ENCODE data around the gene GSTCD. TPM values are rescaled to one million over a fixed set of nuclear protein-coding genes. Genes with fewer than 3 reads are reported as not detected.

Gene GSTCD
- total and polyA plus RNA-seq, 4 donors = 1.2 to 8.7 (median 4.3) TPM

DNA sequence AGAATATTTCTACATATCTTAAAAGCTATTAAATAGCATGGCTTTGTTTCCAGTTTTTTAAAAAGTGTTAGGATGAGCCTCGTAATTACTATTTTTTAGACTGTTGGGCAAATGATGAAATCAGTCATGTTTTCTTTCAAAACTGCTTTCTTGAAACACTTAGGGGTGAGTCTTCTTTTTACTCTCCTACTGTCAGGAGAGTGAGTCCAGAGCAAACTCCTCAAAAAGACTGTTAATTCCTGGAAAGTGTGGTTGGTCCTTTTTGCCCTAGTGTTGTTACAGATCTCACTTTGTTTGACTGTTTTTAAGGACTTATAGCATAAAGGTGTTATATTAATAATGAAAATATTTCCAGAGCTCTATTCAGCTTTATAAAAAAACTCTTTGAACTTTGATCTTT, 6.3 kb downstream of the GSTCD start (continued):
- no peak for TF ChIP-seq HNF4A (conservative IDR thresholded peaks at IDR 0.05)
- no peak for TF ChIP-seq TAF1 (conservative IDR thresholded peaks at IDR 0.05)
- TF ChIP-seq EGR1 (IDR thresholded peaks at IDR 0.05; ENCODE audit: low read depth in 2 of 2) = no peak

DNA sequence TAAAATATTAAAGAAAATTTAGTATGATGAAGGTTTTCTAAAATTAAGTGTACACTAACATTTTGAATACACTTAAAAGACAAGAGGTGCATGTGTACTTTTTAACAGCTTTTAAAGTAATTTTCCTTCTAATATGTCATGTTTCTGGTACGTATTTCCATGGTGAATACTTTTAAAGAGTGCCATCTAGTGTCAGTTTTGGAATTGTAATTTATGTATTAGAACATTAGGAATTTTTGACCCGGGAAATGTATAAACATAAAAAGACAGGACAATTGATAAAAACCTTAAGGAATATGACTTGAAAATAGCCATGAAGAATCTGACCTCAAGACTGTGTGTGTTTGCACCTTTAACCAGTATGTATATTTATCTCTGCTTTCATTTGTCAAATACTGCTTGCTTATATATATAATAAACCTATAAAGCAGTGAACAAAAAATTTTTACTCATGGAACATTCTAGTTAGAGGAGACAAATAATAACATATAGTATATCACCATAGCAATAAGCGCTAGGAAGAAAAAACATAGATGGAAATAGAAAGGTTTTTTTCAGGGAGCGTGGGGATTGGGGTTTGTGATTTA, 7.2 kb downstream of the GSTCD start:
- H3K27ac ChIP-seq (ENCODE audit: low read depth in 1 of 2, low read length in 2 of 2) = no peak overlapping the region
- DNase-seq (ENCODE audit: low spot score) = no peak
- no peak overlapping the region for H3K4me3 ChIP-seq (ENCODE audit: low read depth in 1 of 3, low read length in 3 of 3)
- WGBS = 46% methylated on average over 4 of the region's 4 CpGs
- H3K4me1 ChIP-seq (ENCODE audit: control insufficient read depth in 4 of 4, insufficient read depth in 4 of 4, low read length in 3 of 4) = peaks cover 0 to 11% (median 8%) of the 10 kb centered on the region in 4 donors
- H3K27me3 ChIP-seq (ENCODE audit: control insufficient read depth in 4 of 4, insufficient read depth in 4 of 4, low read length in 3 of 4) = no peaks in the 10 kb centered on the region
- H3K9ac ChIP-seq (ENCODE audit: low read depth in 1 of 2, low read length in 2 of 2) = no peak overlapping the region
- peaks cover 0 to 7% (median under 1%) of the 10 kb centered on the region in 4 donors for H3K36me3 ChIP-seq (ENCODE audit: control insufficient read depth in 4 of 4, insufficient read depth in 3 of 4, low read depth in 1 of 4, low read length in 3 of 4)
- TF ChIP-seq, protein P1, sequence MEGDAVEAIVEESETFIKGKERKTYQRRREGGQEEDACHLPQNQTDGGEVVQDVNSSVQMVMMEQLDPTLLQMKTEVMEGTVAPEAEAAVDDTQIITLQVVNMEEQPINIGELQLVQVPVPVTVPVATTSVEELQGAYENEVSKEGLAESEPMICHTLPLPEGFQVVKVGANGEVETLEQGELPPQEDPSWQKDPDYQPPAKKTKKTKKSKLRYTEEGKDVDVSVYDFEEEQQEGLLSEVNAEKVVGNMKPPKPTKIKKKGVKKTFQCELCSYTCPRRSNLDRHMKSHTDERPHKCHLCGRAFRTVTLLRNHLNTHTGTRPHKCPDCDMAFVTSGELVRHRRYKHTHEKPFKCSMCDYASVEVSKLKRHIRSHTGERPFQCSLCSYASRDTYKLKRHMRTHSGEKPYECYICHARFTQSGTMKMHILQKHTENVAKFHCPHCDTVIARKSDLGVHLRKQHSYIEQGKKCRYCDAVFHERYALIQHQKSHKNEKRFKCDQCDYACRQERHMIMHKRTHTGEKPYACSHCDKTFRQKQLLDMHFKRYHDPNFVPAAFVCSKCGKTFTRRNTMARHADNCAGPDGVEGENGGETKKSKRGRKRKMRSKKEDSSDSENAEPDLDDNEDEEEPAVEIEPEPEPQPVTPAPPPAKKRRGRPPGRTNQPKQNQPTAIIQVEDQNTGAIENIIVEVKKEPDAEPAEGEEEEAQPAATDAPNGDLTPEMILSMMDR (IDR thresholded peaks at IDR 0.05; ENCODE audit: low read depth, low read length, missing input control) = peak; percentile 35
- TF ChIP-seq RAD21 (IDR thresholded peaks at IDR 0.05) (peak; percentile 74 to 80), YY1 (IDR thresholded peaks at IDR 0.05) (no peak)
- TF ChIP-seq, protein P2, sequence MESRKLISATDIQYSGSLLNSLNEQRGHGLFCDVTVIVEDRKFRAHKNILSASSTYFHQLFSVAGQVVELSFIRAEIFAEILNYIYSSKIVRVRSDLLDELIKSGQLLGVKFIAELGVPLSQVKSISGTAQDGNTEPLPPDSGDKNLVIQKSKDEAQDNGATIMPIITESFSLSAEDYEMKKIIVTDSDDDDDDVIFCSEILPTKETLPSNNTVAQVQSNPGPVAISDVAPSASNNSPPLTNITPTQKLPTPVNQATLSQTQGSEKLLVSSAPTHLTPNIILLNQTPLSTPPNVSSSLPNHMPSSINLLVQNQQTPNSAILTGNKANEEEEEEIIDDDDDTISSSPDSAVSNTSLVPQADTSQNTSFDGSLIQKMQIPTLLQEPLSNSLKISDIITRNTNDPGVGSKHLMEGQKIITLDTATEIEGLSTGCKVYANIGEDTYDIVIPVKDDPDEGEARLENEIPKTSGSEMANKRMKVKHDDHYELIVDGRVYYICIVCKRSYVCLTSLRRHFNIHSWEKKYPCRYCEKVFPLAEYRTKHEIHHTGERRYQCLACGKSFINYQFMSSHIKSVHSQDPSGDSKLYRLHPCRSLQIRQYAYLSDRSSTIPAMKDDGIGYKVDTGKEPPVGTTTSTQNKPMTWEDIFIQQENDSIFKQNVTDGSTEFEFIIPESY (IDR thresholded peaks at IDR 0.05) = no peak
- TF ChIP-seq, protein P3, sequence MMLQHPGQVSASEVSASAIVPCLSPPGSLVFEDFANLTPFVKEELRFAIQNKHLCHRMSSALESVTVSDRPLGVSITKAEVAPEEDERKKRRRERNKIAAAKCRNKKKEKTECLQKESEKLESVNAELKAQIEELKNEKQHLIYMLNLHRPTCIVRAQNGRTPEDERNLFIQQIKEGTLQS (IDR thresholded peaks at IDR 0.05) = no peak
- no peaks in the 10 kb centered on the region for H3K9me3 ChIP-seq (ENCODE audit: control insufficient read depth in 4 of 4, low read length in 3 of 4)

DNA sequence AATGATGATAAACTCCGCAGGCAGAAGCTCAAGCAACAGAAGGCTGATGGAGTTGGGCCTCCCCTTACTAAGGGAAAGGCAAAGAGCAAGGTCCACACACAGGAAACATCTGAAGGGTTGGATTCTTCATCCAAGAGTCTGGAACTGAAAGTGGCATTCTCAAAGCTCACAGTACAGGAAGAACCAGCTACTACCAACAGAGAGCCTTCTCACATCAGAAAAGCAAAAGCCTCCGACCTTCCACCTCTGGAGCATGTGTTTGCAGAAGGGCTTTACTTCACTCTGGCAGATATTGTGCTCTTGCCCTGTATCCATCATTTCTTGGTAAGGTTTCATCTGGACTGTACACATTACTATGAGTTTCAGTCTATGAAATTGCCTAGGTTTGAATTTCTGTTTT, 10.6 kb downstream of the GSTCD start:
- 93% methylated on average over 2 of the region's 2 CpGs for WGBS
- Histone ChIP-seq H3K4me1 (ENCODE audit: control insufficient read depth in 4 of 4, insufficient read depth in 4 of 4, low read length in 3 of 4) (peaks cover 0 to 2% (median 0%) of the 10 kb centered on the region in 4 donors), H3K9ac (ENCODE audit: low read depth in 1 of 2, low read length in 2 of 2) (no peak overlapping the region), H3K27me3 (ENCODE audit: control insufficient read depth in 4 of 4, insufficient read depth in 4 of 4, low read length in 3 of 4) (no peaks in the 10 kb centered on the region), H3K9me3 (ENCODE audit: control insufficient read depth in 4 of 4, low read length in 3 of 4) (no peaks in the 10 kb centered on the region), H3K36me3 (ENCODE audit: control insufficient read depth in 4 of 4, insufficient read depth in 3 of 4, low read depth in 1 of 4, low read length in 3 of 4) (peaks cover 0 to 7% (median under 1%) of the 10 kb centered on the region in 4 donors), H3K4me3 (ENCODE audit: low read depth in 1 of 3, low read length in 3 of 3) (no peak overlapping the region), H3K27ac (ENCODE audit: low read depth in 1 of 2, low read length in 2 of 2) (no peak overlapping the region)
- no peak for DNase-seq (ENCODE audit: low spot score)
- TF ChIP-seq RXRA (IDR thresholded peaks at IDR 0.05) (no peak), FOXA2 (IDR thresholded peaks at IDR 0.05) (no peak), TAF1 (conservative IDR thresholded peaks at IDR 0.05) (no peak), SP1 (IDR thresholded peaks at IDR 0.05) (no peak)
- TF ChIP-seq, protein P4, sequence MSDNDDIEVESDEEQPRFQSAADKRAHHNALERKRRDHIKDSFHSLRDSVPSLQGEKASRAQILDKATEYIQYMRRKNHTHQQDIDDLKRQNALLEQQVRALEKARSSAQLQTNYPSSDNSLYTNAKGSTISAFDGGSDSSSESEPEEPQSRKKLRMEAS (IDR thresholded peaks at IDR 0.05) = no peak

DNA sequence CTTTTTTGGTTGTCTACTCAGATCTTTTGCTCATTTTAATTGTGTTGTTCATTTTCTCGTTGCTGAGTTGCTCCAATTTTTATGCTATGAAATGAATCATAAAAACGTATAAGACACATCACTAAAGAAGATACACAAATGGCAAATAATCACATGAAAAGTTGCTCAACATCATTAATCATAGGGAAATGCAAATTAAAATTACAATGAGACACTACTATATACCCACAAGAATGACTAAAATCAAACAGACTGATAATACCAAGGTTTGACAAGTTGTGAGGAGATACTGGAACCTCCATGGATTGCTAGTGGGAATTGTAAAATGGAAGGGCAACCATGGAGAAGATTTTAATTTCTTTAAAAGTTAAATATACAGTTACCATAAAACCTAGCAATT, 17.0 kb downstream of the GSTCD start:
- Histone ChIP-seq H3K36me3 (ENCODE audit: control insufficient read depth in 4 of 4, insufficient read depth in 3 of 4, low read depth in 1 of 4, low read length in 3 of 4) (no peaks in the 10 kb centered on the region), H3K9me3 (ENCODE audit: control insufficient read depth in 4 of 4, low read length in 3 of 4) (no peaks in the 10 kb centered on the region), H3K9ac (ENCODE audit: low read depth in 1 of 2, low read length in 2 of 2) (no peak overlapping the region), H3K4me1 (ENCODE audit: control insufficient read depth in 4 of 4, insufficient read depth in 4 of 4, low read length in 3 of 4) (no peaks in the 10 kb centered on the region), H3K27me3 (ENCODE audit: control insufficient read depth in 4 of 4, insufficient read depth in 4 of 4, low read length in 3 of 4) (no peaks in the 10 kb centered on the region), H3K27ac (ENCODE audit: low read depth in 1 of 2, low read length in 2 of 2) (no peak overlapping the region), H3K4me3 (ENCODE audit: low read depth in 1 of 3, low read length in 3 of 3) (no peak overlapping the region)
- WGBS = 97% methylated on average over 2 of the region's 2 CpGs
- DNase-seq (ENCODE audit: low spot score) = no peak
- TF ChIP-seq JUND (IDR thresholded peaks at IDR 0.05) = no peak
- no peak for TF ChIP-seq FOXA1 (IDR thresholded peaks at IDR 0.05)
- no peak for TF ChIP-seq NR2F2 (IDR thresholded peaks at IDR 0.05)
- TF ChIP-seq, protein P4 (IDR thresholded peaks at IDR 0.05) = no peak
- no peak for TF ChIP-seq SP1 (IDR thresholded peaks at IDR 0.05)
- TF ChIP-seq GABPA (IDR thresholded peaks at IDR 0.05 in 1 of 2, conservative IDR thresholded peaks at IDR 0.05 in 1 of 2) = no peak
- TF ChIP-seq HNF4G (IDR thresholded peaks at IDR 0.05) = no peak
- TF ChIP-seq TAF1 (conservative IDR thresholded peaks at IDR 0.05) = no peak
- TF ChIP-seq, protein P3 (IDR thresholded peaks at IDR 0.05) = no peak
- TF ChIP-seq RAD21 (IDR thresholded peaks at IDR 0.05) = no peak
- no peak for TF ChIP-seq EGR1 (IDR thresholded peaks at IDR 0.05; ENCODE audit: low read depth in 2 of 2)
- no peak for TF ChIP-seq FOXA2 (IDR thresholded peaks at IDR 0.05)
- no peak for TF ChIP-seq RXRA (IDR thresholded peaks at IDR 0.05)
- no peak for TF ChIP-seq HNF4A (conservative IDR thresholded peaks at IDR 0.05)
- TF ChIP-seq, protein P2 (IDR thresholded peaks at IDR 0.05) = no peak
